ENCODE data around the gene NFIB.

Gene NFIB

DNA sequence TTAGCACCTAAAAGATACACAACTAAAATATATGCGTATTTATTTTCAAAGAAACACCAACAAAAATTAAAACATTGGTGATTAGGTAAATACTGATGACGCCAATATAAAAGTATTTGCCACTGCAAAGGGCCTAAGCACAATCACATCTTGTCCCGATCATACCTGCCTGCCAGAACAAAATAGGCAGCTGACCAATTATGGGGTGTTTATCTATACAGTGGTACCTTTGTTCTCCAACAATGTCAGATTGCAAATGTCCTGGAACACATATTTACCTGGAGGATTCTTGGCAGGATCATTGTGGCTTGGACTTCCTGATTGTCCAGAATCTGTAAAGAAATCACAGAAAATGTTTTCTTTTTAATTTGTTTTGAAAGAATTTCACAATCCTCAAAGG is 134.5 kb downstream of the NFIB start:
- no peaks in the 10 kb centered on the region for H3K36me3 Mint-ChIP-seq (ENCODE audit: insufficient read depth)
- H3K9me3 Mint-ChIP-seq, result peaks cover 5% of the 10 kb centered on the region
- H3K27ac Mint-ChIP-seq (ENCODE audit: low read depth), result no peak overlapping the region
- H3K27me3 Mint-ChIP-seq, result no peaks in the 10 kb centered on the region
- H3K4me3 Mint-ChIP-seq, result no peak overlapping the region
- DNase-seq (ENCODE audit: low spot score in 2 of 2) (no peak), ATAC-seq (replicated peaks; ENCODE audit: extremely low read depth, poor library complexity, severe bottlenecking) (no peak)
- H3K4me1 Mint-ChIP-seq, result no peaks in the 10 kb centered on the region

DNA sequence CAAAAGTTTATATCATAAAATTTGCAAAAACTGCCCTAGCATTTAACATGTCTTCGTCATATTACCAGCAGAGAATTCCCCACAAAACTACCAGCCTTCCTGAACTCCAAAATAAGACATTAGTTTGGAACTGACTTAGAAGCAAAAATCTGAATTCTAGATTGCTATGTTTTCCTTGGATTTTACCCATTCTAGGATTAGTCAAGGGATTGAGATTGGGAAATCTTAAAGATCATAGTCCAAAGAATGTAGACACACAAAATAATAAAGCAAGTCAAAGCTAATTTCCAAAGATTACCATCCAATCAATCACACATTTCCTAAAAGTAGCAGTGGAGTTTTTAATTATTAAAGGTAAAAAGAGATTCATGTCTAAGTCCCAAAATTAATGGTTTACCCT is 138.2 kb downstream of the NFIB start:
- no peak for ATAC-seq (replicated peaks; ENCODE audit: extremely low read depth, poor library complexity, severe bottlenecking)
- Mint-ChIP-seq H3K9me3 (peaks cover 6% of the 10 kb centered on the region), H3K4me3 (no peak overlapping the region), H3K4me1 (no peaks in the 10 kb centered on the region), H3K36me3 (ENCODE audit: insufficient read depth) (no peaks in the 10 kb centered on the region), H3K27ac (ENCODE audit: low read depth) (no peak overlapping the region), H3K27me3 (no peaks in the 10 kb centered on the region)
- DNase-seq (ENCODE audit: low spot score in 2 of 2), result no peak

DNA sequence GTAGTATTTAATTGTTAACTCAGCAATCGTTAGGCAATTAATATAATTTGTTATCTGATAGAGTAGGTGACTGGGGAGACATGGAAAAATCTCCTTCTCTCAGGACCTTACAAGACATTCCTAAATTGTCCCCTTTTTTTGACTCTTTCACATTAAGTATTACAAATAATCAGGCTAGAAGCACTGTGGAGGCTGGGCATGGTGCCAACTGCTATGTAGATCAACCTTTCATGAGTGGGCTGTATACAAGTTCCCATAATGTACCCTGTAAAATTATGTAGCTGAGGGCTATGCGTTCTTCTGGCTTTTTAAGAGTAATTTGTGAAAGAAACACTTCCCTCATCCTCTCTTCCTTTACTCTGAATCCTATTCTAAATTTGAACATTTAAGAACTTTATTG is 140.2 kb downstream of the NFIB start:
- DNase-seq (ENCODE audit: low spot score in 2 of 2) (no peak), ATAC-seq (replicated peaks; ENCODE audit: extremely low read depth, poor library complexity, severe bottlenecking) (no peak)
- Mint-ChIP-seq H3K27ac (ENCODE audit: low read depth) (no peak overlapping the region), H3K4me3 (no peak overlapping the region), H3K9me3 (peaks cover 10% of the 10 kb centered on the region), H3K4me1 (no peaks in the 10 kb centered on the region), H3K27me3 (no peaks in the 10 kb centered on the region), H3K36me3 (ENCODE audit: insufficient read depth) (no peaks in the 10 kb centered on the region)

DNA sequence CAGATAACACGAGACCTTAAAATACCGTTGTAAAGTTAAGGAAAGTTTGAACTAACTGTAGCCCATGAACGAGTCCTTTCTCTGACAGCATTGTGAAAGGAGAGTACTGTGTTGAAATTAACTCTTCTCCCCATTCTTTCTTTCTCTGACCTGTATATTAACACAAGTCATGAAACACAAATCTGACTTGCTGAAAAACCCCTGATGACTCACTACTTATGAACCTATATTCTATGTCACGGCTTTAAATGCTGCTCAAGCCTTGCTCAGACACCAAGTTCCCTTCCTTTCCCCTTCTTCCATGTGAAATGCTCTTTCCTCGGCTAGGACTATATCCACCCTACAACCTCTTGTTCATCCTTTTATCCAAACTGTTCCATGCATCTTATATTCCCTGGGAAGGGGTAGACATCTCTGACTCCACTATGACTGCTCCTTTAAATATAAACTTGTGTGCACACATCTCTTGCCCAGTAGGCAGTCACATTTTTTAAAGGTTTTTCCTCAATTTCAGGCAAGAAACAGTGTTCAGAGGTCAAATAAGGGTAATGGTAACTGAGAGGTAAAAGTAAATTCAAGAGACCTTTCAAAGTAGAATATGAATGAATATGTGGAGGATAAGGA is 142.9 kb downstream of the NFIB start:
- no peaks in the 10 kb centered on the region for H3K4me1 Mint-ChIP-seq
- peaks cover 15% of the 10 kb centered on the region for H3K9me3 Mint-ChIP-seq
- no peaks in the 10 kb centered on the region for H3K27me3 Mint-ChIP-seq
- ATAC-seq (replicated peaks; ENCODE audit: extremely low read depth, poor library complexity, severe bottlenecking) (no peak), DNase-seq (ENCODE audit: low spot score in 2 of 2) (no peak)
- H3K4me3 Mint-ChIP-seq, result no peak overlapping the region
- H3K27ac Mint-ChIP-seq (ENCODE audit: low read depth), result no peak overlapping the region
- no peaks in the 10 kb centered on the region for H3K36me3 Mint-ChIP-seq (ENCODE audit: insufficient read depth)

DNA sequence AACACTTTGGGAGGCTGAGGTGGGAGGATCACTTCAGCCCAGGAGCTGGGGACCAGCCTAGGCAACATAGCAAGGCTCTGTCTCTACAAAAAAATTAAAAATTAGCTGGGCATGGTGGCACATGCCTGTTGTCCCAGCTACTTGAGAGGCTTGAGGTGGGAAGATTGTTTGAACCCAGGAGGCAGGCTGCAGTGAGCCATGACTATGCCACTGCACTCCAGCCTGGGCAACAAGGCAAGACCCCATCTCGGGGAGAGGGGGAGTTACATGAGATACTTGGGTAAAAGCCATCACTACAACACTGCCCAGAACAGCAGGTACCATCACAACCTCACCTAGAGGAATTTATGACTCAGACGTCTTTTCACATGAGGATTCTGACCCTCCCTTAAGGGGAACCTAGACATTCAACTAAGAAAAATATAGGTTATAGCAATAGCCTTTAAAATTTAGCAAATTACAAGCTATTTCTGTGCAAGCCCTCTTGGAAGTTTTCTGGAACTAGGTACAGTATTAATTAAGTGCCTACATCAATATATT is 143.5 kb downstream of the NFIB start:
- no peak for ATAC-seq (replicated peaks; ENCODE audit: extremely low read depth, poor library complexity, severe bottlenecking)
- DNase-seq (ENCODE audit: low spot score in 2 of 2), result no peak
- H3K4me1 Mint-ChIP-seq, result no peaks in the 10 kb centered on the region
- H3K27ac Mint-ChIP-seq (ENCODE audit: low read depth), result no peak overlapping the region
- H3K27me3 Mint-ChIP-seq, result no peaks in the 10 kb centered on the region
- H3K9me3 Mint-ChIP-seq, result peaks cover 15% of the 10 kb centered on the region
- no peaks in the 10 kb centered on the region for H3K36me3 Mint-ChIP-seq (ENCODE audit: insufficient read depth)
- no peak overlapping the region for H3K4me3 Mint-ChIP-seq

DNA sequence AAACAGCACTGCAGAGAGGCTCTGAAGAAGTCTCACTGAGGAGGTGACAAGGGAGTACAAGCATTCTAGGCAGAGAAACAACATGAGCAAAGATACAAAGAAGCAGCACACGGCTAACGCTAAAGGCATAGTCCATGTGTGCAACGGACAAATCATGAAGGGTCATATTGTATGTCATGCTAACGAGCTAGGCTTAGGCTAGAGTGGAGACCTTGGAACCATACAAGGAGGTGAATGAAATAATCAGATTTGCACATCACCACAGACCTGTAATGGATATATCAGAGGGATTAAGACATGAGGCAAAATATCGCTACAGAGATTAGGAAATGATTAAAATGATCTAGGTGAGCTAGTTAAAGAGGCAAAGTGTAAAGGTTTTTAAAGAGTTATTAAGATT is 145.6 kb downstream of the NFIB start:
- no peaks in the 10 kb centered on the region for H3K27me3 Mint-ChIP-seq
- no peaks in the 10 kb centered on the region for H3K4me1 Mint-ChIP-seq
- DNase-seq (ENCODE audit: low spot score in 2 of 2), result no peak
- H3K36me3 Mint-ChIP-seq (ENCODE audit: insufficient read depth), result no peaks in the 10 kb centered on the region
- H3K27ac Mint-ChIP-seq (ENCODE audit: low read depth), result no peak overlapping the region
- H3K4me3 Mint-ChIP-seq, result no peak overlapping the region
- no peak for ATAC-seq (replicated peaks; ENCODE audit: extremely low read depth, poor library complexity, severe bottlenecking)
- peaks cover 15% of the 10 kb centered on the region for H3K9me3 Mint-ChIP-seq

DNA sequence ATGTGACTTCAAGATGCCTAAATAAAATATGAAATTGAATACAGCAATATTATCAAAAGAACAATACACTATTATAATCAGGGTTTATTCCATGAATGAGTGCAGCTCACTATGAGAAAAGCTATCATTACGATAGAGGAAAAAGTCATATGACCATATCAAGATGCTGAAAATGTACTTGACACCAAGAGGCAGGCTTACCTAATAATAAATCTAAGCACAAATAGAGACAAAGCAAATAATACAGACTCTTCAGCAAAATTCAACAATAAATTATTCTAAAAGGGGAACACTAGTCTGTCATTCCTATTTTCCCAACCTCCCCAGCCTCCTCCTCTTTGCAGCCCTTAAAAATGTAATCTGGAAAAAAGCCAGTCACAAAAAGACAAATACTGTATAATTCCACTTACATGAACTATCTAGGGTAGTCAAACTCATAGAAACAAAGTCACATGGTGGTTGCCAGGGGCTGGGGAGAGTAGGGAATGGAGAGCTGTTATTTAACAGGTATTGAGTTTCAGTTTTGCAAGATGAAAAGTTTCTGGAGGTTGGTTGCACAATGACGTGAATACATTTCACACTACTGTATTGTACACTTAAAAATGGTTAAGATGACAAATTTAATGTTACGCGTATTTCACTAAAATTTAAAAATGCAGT is 148.4 kb downstream of the NFIB start:
- Mint-ChIP-seq H3K9me3 (peaks cover 9% of the 10 kb centered on the region), H3K4me1 (no peaks in the 10 kb centered on the region), H3K27me3 (no peaks in the 10 kb centered on the region), H3K36me3 (ENCODE audit: insufficient read depth) (no peaks in the 10 kb centered on the region), H3K27ac (ENCODE audit: low read depth) (no peak overlapping the region), H3K4me3 (no peak overlapping the region)
- no peak for ATAC-seq (replicated peaks; ENCODE audit: extremely low read depth, poor library complexity, severe bottlenecking)
- DNase-seq (ENCODE audit: low spot score in 2 of 2), result no peak

DNA sequence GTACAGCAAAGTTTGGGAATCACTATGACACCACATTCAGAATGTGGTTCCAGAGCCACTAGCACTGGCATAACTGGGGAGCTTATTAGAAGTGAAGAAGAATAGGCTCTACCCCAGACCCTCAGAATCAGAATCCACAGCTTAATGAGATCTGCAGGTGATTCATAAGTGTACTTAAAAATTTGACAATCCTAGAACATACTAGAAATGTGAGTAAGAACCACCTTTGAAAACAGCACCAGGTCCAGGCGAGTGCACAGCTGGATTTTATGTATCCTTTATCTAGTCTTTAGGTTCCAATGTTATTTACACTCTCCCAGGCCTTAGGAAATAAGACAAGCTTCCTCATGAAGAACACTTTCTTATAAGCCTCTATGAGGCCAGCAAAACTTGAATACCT is 149.0 kb downstream of the NFIB start:
- Mint-ChIP-seq H3K4me1 (no peaks in the 10 kb centered on the region), H3K27me3 (no peaks in the 10 kb centered on the region), H3K27ac (ENCODE audit: low read depth) (no peak overlapping the region), H3K4me3 (no peak overlapping the region), H3K36me3 (ENCODE audit: insufficient read depth) (no peaks in the 10 kb centered on the region), H3K9me3 (peaks cover 9% of the 10 kb centered on the region)
- no peak for DNase-seq (ENCODE audit: low spot score in 2 of 2)
- ATAC-seq (replicated peaks; ENCODE audit: extremely low read depth, poor library complexity, severe bottlenecking), result no peak

DNA sequence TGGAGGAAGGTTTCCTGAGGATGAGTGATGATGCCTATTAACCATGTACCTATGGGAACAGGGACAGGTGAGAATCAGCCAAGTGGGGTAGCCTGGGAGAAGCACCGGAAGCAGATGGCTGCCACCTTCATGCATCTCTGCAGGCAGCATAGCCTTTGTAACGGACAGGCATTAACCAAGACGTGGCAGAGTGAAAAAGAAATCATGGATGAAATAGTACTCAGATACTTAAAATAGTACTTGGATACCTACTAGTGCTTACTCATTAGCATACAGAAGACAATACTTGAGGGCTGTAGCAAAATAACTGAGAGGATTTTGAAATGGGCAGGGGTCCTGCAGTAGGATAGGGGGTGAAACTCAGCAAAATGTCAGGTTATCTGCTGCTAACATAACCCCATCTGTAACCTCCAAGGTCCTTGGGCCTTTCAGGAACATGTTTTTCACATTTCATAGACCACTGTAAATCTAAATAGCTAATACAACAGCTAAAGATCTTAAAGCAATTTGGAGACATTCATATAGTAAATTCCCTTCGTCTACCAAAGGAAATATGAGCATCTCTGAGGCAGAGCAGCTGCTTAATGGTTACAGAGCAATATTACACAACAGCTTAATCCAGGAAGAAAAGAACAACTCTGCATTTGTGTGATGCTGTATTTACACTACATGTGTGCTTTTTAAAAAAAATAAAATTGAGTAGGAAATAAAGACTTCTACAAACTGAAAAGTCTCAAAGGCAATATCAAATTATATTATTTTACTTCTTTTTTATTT is 154.3 kb downstream of the NFIB start:
- Mint-ChIP-seq H3K36me3 (ENCODE audit: insufficient read depth) (no peaks in the 10 kb centered on the region), H3K27ac (ENCODE audit: low read depth) (no peak overlapping the region), H3K4me1 (no peaks in the 10 kb centered on the region), H3K9me3 (peaks cover 5% of the 10 kb centered on the region), H3K27me3 (no peaks in the 10 kb centered on the region), H3K4me3 (no peak overlapping the region)
- no peak for ATAC-seq (replicated peaks; ENCODE audit: extremely low read depth, poor library complexity, severe bottlenecking)
- no peak for DNase-seq (ENCODE audit: low spot score in 2 of 2)

DNA sequence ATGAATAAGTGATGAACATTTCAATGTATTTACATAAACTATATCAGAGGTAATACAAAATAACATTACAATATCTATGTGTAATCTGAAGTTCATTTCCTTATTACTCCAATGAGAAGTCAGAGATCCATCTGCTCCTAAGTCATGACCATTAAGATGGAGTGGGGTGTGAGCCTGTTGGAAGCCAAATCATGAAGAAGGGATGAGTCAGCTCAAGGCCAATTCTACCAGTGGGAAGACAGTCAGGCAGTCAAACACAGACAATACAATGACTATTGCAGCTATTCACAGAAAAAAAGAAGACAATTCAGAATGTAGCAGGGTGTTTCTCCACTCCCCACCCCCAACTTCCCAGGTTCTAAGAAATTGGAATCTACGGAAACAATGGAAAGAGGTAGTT is 155.0 kb downstream of the NFIB start:
- no peak for ATAC-seq (replicated peaks; ENCODE audit: extremely low read depth, poor library complexity, severe bottlenecking)

DNA sequence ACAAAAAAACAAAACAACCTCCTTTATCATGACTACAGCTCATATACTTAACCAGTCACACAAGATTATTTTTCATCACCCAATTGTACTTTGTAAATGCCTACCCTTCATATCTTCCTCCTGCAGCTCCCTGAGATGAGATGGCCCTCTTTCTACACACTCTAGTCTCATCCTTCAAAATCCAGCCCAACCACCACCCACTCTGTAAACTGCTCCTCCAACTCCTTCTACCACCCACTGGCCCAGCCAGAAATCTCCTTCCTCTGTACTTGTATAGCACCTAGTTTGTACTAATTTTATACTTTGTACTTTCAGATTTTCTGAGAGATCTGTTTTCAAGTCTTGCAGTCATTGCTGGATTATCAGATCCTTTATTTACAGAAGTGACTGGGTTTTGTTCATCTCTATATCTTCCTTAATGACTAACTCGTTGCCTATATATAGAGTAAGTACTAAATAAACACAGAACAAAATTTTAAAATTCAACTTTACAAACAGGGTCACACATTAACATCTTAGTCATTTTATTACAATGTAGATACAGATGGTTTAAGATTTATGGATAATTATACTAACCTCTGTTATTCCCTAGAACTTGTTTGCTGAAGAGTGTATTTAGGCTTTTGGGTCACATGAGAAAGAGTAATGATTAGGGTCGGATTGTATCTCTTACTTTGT is 155.7 kb downstream of the NFIB start:
- no peak overlapping the region for H3K27ac Mint-ChIP-seq (ENCODE audit: low read depth)
- DNase-seq (ENCODE audit: low spot score in 2 of 2), result no peak
- H3K9me3 Mint-ChIP-seq, result peaks cover 5% of the 10 kb centered on the region
- no peak overlapping the region for H3K4me3 Mint-ChIP-seq
- no peaks in the 10 kb centered on the region for H3K27me3 Mint-ChIP-seq
- H3K4me1 Mint-ChIP-seq, result no peaks in the 10 kb centered on the region
- no peaks in the 10 kb centered on the region for H3K36me3 Mint-ChIP-seq (ENCODE audit: insufficient read depth)
- ATAC-seq (replicated peaks; ENCODE audit: extremely low read depth, poor library complexity, severe bottlenecking), result no peak

More for the DNA sequence above, 155.0 kb downstream of the NFIB start:
- Mint-ChIP-seq H3K36me3 (ENCODE audit: insufficient read depth) (no peaks in the 10 kb centered on the region), H3K9me3 (peaks cover 5% of the 10 kb centered on the region), H3K4me1 (no peaks in the 10 kb centered on the region), H3K4me3 (no peak overlapping the region), H3K27ac (ENCODE audit: low read depth) (no peak overlapping the region), H3K27me3 (no peaks in the 10 kb centered on the region)
- no peak for DNase-seq (ENCODE audit: low spot score in 2 of 2)

DNA sequence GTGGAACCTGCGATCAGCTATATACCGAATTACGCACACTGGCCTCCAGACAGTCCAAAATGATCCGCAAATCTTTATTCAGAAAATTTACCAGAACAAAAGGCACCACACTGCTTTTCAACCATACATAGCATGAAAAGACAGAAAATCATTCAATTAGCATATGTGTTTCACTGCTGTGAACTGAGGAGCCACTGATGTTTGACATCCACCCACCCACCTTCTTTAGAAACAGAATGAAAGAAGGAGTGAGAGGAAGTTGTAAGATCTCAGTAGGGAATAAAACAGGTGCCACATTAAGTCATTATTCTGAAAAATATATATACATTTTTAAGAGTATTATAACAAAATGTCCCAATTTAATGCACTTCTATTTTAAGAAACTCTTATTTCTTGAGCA is 156.8 kb downstream of the NFIB start:
- no peaks in the 10 kb centered on the region for H3K4me1 Mint-ChIP-seq
- no peak overlapping the region for H3K4me3 Mint-ChIP-seq
- DNase-seq (ENCODE audit: low spot score in 2 of 2) (no peak), ATAC-seq (replicated peaks; ENCODE audit: extremely low read depth, poor library complexity, severe bottlenecking) (no peak)
- H3K27me3 Mint-ChIP-seq, result no peaks in the 10 kb centered on the region
- H3K9me3 Mint-ChIP-seq, result peaks cover 5% of the 10 kb centered on the region
- no peak overlapping the region for H3K27ac Mint-ChIP-seq (ENCODE audit: low read depth)
- H3K36me3 Mint-ChIP-seq (ENCODE audit: insufficient read depth), result no peaks in the 10 kb centered on the region

Data from central memory CD8-positive, alpha-beta T cell (primary cell).